Measurements from ENCODE around the gene PCSK7.
"Not testable (repeated sequence)": the region's sequence is repeated elsewhere in the genome, so short reads cannot be mapped to it uniquely, and the experiment has no call there.

PCSK7 gene, protein sequence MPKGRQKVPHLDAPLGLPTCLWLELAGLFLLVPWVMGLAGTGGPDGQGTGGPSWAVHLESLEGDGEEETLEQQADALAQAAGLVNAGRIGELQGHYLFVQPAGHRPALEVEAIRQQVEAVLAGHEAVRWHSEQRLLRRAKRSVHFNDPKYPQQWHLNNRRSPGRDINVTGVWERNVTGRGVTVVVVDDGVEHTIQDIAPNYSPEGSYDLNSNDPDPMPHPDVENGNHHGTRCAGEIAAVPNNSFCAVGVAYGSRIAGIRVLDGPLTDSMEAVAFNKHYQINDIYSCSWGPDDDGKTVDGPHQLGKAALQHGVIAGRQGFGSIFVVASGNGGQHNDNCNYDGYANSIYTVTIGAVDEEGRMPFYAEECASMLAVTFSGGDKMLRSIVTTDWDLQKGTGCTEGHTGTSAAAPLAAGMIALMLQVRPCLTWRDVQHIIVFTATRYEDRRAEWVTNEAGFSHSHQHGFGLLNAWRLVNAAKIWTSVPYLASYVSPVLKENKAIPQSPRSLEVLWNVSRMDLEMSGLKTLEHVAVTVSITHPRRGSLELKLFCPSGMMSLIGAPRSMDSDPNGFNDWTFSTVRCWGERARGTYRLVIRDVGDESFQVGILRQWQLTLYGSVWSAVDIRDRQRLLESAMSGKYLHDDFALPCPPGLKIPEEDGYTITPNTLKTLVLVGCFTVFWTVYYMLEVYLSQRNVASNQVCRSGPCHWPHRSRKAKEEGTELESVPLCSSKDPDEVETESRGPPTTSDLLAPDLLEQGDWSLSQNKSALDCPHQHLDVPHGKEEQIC

DNA sequence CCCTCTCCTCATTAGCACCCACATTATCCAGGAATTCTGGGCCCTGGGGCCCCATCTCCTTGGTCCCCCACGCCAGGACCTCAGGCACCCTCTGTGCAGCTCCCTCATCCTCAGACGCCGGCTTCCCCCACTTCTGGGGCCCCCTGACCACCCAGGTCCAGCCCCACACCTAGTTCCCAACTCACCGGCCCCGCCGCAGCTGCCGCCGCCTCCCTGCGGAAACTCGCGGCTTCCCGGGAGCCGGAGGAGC, at the start of gene PCSK7:
Gene PCSK7, minus strand, starts transcription at position 232 of the 250 bp plus-strand sequence. CDS start 2,229 bp downstream, outside the sequence.
- TF ChIP-seq, protein P1, sequence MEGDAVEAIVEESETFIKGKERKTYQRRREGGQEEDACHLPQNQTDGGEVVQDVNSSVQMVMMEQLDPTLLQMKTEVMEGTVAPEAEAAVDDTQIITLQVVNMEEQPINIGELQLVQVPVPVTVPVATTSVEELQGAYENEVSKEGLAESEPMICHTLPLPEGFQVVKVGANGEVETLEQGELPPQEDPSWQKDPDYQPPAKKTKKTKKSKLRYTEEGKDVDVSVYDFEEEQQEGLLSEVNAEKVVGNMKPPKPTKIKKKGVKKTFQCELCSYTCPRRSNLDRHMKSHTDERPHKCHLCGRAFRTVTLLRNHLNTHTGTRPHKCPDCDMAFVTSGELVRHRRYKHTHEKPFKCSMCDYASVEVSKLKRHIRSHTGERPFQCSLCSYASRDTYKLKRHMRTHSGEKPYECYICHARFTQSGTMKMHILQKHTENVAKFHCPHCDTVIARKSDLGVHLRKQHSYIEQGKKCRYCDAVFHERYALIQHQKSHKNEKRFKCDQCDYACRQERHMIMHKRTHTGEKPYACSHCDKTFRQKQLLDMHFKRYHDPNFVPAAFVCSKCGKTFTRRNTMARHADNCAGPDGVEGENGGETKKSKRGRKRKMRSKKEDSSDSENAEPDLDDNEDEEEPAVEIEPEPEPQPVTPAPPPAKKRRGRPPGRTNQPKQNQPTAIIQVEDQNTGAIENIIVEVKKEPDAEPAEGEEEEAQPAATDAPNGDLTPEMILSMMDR (IDR thresholded peaks at IDR 0.05; ENCODE audit: low read depth, low read length), result no peak
- DNase-seq (ENCODE audit: extremely low read depth, low read depth), result no peak

DNA sequence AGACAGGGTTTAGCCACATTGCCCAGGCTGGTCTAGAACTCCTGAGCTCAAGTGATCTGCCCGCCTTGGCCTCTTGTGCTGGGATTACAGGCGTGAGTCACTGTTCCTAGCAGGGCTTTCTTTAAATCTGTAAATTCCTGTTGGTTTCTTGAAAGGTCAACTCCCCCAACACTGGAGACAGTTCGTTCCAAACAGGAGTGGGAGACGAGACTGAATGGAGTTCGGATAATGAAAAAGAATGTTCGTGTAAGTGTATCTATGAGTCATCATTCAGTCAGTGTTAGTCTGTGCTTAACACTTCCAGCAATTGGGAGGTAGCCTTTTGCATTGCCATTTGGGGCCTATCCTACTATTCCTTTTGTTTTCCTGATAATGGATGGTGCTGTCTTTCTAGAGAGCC, 49.3 kb upstream of the PCSK7 start:
- DNase-seq (ENCODE audit: extremely low read depth, low read depth), result peak; percentile 85
- TF ChIP-seq, protein P1 (IDR thresholded peaks at IDR 0.05; ENCODE audit: low read depth, low read length), result no peak

DNA sequence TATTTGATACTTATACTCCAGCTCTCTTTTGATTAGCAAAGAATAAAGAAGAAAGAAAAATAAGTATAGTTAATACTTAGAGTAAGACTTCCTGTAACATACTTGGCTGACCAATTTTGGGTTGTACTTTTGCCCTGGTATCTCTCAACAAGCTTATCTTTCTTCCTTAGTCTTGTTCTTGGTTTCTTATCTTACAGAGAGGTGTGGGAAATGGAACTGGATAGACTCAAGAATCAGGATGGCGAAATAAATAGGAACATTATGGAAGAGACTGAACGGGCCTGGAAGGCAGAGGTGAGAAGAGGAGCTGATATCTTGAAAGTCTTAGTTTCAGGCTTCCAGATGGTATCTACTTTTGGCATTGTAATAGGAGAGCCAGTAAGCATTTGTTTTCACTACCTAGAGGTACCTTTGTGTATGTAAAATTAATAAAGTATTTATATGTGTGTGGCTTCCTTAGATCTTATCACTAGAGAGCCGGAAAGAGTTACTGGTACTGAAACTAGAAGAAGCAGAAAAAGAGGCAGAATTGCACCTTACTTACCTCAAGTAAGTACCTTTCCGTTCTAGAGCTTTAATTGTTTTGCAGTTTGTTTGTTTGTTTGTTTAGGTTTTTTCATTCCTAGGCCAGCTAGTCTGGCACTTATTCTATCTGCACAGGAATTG, 48.0 kb upstream of the PCSK7 start:
- TF ChIP-seq, protein P1 (IDR thresholded peaks at IDR 0.05; ENCODE audit: low read depth, low read length), result no peak

DNA sequence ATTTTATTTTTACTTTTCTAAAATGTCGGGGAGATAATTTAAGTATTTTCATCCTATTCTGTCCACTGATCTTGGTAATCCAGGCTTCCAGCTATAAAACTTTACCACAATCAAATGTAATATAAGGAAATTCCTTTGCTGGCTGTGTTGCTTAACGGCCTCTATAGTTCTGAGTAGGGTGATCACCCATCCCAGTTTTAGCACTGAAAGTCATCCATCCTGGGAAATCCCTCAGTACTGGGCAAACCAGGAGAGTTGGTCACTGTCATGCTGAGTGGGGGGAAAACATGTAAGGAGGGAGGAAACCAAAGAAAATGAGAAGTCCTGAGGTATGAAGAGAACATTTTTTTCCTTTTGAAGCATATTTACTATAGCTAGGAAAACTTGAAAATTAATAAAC, 46.5 kb upstream of the PCSK7 start:
- DNase-seq (ENCODE audit: extremely low read depth, low read depth), result no peak
- TF ChIP-seq, protein P1 (IDR thresholded peaks at IDR 0.05; ENCODE audit: low read depth, low read length), result no peak

More for the DNA sequence above, 48.0 kb upstream of the PCSK7 start:
- no peak for DNase-seq (ENCODE audit: extremely low read depth, low read depth)

DNA sequence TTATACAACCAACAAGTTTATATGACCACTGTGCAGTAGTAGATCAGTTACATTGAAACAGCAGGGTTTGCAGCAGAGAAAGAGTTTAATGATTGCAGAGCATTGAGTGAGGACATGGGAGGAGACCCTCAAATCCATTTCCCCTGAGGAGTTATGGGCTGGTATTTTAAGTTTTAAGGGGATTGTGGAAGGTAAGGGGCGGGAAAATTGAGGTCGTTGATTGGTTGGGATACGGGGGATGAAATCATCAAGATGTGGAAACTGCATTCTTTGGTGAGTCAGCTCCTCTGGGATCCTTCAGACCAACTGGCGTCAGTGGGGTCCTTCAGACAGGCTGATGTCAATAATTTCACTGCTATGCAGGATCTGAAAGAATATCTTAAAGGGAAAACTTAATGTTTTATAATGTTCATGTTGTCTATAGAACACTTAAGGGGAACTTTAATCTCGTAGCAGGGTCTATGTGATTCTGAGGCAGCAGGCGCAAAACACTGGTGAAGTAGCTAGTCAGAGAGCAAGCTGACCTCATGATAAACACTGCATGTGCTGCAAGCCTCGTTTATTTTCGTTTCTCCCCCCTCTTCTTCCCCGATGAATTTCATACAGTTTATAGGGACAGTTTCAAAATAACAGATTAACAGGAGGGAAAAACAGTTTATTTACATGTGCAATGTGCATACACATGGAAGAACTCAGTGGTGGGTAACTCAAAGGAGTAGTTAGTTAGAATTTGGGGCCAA, 41.8 kb upstream of the PCSK7 start:
- peak; percentile 10 for DNase-seq (ENCODE audit: extremely low read depth, low read depth)
- TF ChIP-seq, protein P1 (IDR thresholded peaks at IDR 0.05; ENCODE audit: low read depth, low read length), result no peak

DNA sequence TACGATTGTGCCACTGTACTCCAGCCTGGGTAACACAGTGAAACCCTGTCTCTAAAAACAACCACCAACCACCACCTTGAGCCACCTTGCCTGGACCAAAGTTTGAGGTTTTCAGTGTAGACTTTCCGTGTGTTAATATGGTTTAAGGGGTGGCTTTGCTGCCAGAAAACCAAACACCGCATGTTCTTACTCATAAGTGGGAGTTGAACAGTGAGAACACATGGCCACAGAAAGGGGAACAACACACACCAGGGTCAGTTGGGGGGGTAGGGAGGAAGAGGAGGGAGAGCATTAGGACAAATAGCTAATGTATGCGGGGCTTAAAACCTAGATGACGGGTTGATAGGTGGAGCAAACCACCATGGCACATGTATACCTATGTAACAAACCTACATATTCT, 40.3 kb upstream of the PCSK7 start:
- not testable (repeated sequence) for DNase-seq (ENCODE audit: extremely low read depth, low read depth)

DNA sequence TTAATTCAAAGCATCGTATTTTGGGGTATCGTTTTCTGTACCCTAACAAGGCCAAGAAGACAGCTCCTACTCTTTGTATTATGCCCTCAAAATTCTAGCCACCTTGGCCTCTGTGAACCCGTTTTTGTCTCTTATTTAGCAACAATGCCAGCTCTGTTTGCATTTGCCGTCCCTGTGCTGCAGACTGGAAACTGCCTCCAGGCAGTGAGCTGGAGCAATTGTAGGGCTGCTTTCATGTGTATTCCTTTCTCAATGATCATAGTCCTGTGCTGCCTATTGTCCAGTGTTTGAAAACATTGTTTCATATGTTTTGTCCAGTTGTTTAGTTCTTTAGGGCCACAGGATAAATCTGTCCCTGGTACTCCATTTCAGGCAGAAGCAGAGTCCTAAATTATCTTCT, 39.3 kb upstream of the PCSK7 start:
- TF ChIP-seq, protein P1 (IDR thresholded peaks at IDR 0.05; ENCODE audit: low read depth, low read length), result no peak
- no peak for DNase-seq (ENCODE audit: extremely low read depth, low read depth)
